Hematopoietic multipotent progenitor cell treated with erythropoietin and hydrocortisone succinate and interleukin-3 and kit ligand, for 17 days (in vitro differentiated cells): Measurements from ENCODE around the gene NDUFC2.
"Not testable (repeated sequence)": the region's sequence is repeated elsewhere in the genome, so short reads cannot be mapped to it uniquely, and the experiment has no call there.

Experiments
- DNase-seq: peaks from one replicate; pipeline ENCODE4 v3.0.0-alpha.2; 2015; ENCODE audit warnings: low spot score

Gene NDUFC2

DNA sequence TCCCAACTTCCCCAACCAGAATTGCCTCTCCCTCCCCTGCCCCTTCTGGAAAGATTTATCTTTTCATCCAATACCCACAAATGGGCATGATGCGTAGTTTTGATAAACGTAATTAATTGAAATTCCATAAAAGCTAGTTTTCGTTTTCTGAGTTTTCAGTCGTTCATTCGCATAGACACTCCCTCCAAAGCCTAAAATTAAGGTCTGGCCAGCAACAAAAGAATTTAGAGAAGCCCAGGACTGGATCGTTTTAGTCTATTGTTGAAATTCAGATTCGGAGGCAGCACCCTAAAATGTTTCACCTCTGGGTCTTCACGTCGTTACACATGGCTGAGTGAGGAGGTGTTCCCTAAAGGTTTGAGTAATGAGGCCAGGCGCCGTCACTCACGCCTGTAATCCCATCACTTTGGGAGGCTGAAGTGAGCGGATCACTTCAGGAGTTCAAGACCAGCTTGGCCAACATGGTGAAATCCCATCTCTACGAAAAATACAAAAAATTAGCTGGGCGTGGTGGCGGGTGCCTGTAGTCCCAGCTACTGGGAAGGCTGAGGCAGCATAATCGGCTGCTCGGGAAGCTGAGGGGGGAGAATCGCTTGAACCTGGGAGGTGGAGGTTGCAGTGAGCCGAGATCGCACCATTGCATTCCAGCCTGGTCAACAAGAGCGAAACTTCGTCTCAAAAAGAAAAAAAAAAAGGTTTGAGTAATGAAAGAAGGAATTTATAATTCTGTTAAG is 589 bp upstream of the NDUFC2 start:
- no peak for DNase-seq

DNA sequence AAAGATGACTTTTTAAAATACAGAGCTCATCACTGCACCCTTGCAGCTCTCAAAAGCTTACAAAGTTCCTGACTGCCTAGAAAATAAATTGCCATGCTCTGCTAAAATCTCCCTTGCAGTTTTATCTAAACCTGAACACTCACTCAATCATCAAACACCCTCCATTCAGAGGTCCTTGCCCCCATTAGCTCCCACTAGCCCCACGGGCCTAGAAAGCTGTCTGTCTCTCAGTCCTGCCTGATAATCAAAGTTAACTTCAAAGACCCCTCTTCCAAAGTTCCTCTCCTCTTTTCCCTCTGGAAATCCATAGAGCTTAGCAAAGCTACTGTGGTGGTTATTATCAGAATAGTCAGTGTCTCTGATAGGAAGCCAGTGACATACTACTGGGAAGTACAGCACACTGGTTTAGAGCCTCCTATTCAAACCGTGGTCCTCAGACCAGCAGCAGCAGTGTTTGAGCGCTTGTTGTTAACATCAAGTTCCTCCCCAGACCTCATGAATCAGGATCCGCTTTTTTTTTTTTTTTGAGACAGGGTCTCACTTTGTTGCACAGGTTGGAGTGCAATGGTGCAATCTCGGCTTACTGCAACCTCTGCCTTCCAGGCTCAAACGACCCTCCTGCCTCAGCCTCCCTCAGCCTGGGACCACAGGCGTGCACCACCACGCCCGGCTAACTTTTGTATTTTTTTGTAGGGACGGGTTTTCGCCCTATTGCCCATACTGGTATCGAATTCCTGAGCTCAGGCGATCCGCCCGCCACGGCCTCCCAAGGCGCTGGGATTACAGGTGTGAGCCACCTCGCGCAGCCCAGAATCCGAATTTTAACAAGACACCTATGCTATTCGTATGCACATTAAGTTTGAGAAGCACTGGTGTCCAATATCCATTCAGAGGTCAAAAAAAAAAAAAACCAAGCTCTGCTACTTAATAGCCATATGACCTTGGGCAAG is 1.2 kb downstream of the NDUFC2 start:
- DNase-seq, result no peak

DNA sequence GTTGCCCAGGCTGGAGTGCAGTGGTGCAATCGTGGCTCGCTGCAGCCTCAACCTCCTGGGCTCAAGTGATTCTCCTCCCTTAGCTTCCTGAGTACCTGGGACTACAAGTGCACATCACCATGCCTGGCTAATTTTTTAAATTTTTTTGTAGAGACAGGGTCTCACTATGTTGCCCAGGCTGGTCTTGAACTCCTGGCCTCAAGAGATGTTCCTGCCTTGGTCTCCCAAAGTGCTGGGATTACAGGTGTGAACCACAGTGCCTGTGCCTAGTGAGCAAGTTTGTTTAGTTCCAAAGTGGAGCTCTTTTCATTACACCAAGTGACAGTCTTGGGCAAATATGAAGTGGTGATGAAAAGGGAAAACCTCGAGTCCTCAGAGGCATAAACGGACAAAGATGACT is 2.1 kb downstream of the NDUFC2 start:
- DNase-seq, result not testable (repeated sequence)

DNA sequence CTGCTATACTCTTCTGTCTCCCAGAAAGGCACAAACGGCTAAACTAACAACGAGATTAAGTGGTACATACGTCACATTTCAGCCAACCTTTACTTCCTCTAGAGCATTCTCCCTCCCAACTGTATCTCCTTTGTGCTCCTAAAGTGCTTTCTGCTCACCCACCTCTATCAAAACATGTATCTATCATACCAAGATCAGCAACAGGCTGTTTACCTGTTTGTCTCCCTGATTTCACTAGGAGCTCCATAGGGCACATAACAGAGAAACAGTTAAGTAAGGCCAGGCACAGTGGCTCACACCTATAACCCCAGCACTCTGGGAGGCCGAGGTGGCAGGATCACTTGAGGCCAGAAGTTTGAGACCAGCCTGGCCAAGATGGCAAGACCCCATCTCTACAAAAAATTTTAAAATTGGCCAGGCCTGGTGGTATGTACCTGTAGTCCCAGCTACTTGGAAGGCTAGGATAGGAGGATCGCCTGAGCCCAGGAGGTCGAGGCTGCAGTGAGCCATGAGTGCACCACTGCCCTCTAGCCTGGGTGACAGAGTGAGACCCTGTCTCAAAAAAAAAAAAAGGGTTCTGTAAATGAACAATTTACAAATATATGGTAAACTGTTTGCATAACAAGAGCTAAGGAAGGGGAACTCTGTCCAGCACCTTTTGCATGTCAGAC is 2.8 kb downstream of the NDUFC2 start:
- DNase-seq, result no peak

- no peak for DNase-seq
Measured at GRCh38 chr11:78074756-78075155, 4.9 kb downstream of the NDUFC2 start.

GRCh38 chr11:78072455-78072854 is 7.2 kb downstream of the NDUFC2 start:
- no peak for DNase-seq

GRCh38 chr11:78071717-78072116 is 7.9 kb downstream of the NDUFC2 start:
- DNase-seq, result no peak

DNA sequence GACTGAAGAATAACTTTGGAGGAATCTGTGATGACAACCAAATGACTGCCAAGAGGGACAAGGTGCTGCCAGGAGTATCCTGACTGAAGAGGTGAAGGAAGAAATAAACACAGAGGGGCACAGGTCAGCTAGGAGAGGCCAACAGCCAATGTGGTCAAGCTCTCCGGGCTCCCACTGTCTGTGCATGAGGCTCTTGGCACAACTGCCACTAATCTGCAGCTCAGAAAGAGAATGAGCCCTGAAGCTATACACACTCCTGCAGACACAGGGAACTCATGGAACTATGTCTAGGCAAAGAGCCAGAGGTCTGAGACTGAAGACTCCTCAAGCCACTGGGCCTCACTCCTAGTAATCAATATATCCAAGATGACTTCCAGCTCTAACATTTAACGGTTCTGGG is 9.0 kb downstream of the NDUFC2 start:
- DNase-seq, result no peak

DNA sequence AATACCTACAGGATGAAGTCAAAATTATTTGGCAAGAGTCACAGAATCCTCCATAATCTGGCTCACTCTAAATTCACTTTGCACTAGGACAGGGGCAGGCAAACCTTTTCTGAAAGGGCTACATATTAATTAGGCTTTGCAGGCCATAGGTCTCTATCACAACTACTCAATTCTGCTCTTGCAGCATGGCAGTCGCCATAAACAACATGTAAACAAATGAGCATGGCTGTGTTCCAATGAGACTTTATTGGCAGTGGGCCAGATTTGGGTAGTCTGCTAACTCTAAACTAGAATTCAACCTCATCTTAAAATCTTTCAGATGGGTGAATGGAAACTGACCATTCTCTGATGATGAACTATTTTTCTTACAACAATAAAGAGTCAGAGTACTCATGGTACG is 10.2 kb downstream of the NDUFC2 start:
- DNase-seq, result peak; percentile 73

DNA sequence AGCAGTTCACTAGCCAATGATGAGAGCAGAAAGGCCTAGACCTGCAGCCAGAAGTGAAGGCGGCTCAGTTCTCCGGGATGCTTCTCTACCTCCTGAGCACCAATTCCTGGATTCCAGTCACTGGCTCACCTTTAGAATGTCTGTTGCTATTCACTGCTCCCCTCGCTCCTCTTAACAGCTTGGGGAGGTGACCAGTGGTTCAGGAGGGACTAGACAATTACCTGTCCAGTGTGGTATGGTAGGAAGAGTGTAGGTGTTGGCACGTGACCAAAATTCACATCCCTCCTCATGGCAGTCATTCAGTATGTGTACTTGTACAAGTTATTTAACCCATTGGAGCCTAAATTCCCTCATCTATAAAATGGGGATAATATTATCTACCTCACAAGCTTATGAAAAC is 12.0 kb downstream of the NDUFC2 start:
- no peak for DNase-seq

GRCh38 chr11:78066471-78066870 is 13.2 kb downstream of the NDUFC2 start:
- DNase-seq, result no peak

DNA sequence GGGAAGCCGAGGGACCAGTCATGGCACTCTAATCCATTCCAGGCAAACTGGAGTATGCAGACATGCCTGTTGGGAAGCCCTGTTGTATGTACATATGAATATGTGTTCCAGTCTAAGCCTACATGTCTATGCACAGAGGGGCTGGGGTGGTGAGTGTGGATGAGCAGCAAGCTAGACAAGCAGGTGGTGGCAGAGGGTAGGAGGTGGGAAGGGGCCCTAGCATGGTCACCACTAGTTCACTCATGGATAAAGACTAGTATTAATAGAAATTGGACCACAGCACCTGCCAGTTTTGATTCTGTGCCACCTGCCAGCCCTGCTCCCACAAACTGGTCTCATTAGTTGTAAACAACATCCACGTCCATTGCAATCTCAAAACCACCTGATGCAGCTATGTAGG is 14.5 kb downstream of the NDUFC2 start:
- no peak for DNase-seq

GRCh38 chr11:78063440-78064181 is 16.1 kb downstream of the NDUFC2 start, which contains the start of gene THRSP:
Gene THRSP, plus strand, starts transcription at chr11:78063861. Its CDS starts 21 bp downstream, at chr11:78063882.
- no peak for DNase-seq

GRCh38 chr11:78062671-78063070 is 17.0 kb downstream of the NDUFC2 start:
- DNase-seq, result no peak

DNA sequence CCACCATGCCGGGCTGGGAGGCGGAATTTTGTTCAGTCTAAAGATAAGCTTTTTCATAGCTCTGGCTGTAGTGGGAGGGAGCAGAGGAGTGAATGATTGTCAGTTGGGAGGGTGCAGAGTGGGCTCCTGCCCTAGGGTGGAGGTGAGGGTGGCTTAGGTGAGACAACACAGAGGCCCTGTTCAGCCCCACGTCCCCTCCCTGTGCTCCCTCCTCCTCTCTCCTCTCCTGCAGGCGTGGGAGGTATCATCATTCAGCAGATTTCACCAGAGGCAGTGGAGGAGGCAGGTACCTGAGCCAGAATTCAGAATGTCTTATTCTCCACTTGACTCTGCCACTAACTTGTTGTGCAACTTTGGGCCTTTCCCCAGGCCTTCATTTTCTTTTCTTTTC is 17.7 kb downstream of the NDUFC2 start:
- no peak for DNase-seq

- DNase-seq, result no peak
Measured at GRCh38 chr11:78061088-78061920, 18.4 kb downstream of the NDUFC2 start.

DNA sequence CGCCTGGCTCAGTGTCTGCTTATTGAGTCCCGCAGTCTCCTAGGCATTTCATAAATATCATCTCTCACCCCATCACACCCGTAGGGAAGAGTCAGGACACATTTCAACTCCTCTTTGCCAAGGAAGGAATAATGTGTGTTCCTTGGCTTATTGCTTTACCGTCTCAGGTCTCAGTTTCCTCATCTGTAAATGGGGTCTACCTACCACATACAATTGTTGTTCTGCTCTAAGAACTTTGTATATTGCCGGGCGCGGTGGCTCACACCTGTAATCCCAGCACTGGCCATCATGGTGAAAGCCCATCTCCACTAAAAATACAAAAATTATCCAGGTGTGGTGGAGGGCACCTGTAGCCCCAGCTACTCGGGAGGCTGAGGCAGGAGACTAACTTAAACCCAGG is 19.1 kb downstream of the NDUFC2 start:
- DNase-seq, result no peak

DNA sequence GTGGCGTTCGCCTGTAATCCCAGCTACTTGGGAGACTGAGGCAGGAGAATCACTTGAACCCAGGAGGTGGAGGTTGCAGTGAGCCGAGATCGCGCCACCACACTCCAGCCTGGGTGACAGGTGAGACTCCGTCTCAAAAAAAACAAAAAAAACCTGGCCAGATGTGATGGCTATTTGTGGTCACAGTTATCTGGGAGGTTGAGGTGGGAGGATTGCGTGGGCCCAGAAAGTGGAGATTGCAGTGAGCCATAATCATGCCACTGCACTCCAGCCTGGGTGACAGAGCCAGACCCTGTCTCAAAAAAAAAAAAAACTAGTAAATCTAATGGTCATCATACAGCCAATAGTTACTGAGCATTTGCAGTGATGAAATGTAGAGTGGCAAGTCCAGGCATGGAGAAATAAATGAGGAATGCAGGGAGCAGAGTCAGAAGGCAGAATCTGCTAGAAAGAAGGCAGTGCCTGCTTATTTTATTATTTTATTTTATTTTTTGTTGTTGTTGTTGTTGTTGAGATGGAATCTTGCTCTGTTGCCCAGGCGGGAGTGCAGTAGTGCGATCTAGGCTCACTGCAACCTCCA is 19.8 kb downstream of the NDUFC2 start:
- not testable (repeated sequence) for DNase-seq

GRCh38 chr11:78057462-78058055 is 22.1 kb downstream of the NDUFC2 start:
- DNase-seq, result no peak

- DNase-seq, result no peak
Measured at GRCh38 chr11:78056093-78056492, 23.6 kb downstream of the NDUFC2 start.
